MM.1S (cell line): Measurements from ENCODE around the gene FOXK1.
"Not testable (repeated sequence)": the region's sequence is repeated elsewhere in the genome, so short reads cannot be mapped to it uniquely, and the experiment has no call there.

Source experiments
- DNase-seq: peaks from one replicate; pipeline ENCODE4 v3.0.0-alpha.2; 2015
- H2AFZ ChIP-seq: fragments of 300-600 bp; sonication (generic); 2 replicates; pipeline ENCODE4 v1.6.0; 2016; ENCODE audit warnings: antibody characterized with exemption, low read length
- H3F3A ChIP-seq: fragments of 300-600 bp; sonication (generic); 2 replicates; pipeline ENCODE4 v1.6.1; 2016; ENCODE audit warnings: mild to moderate bottlenecking, antibody characterized with exemption, low read length, moderate library complexity, mixed read lengths; ENCODE audit not compliant: insufficient read depth
- H3K27ac ChIP-seq: fragments of 300-600 bp; sonication (generic); 2 replicates; pipeline ENCODE4 v1.5.1; 2016; ENCODE audit warnings: mild to moderate bottlenecking, low read length
- H3K27me3 ChIP-seq: fragments of 300-600 bp; sonication (generic); replicated peaks from 2 replicates; pipeline ENCODE4 v1.6.0; 2016; ENCODE audit warnings: low read length; ENCODE audit not compliant: insufficient read depth
- H3K36me3 ChIP-seq: fragments of 300-600 bp; sonication (generic); replicated peaks from 2 replicates; pipeline ENCODE4 v1.6.1; 2016; ENCODE audit warnings: mild to moderate bottlenecking, low read length, mixed read lengths; ENCODE audit not compliant: insufficient read depth
- H3K4me1 ChIP-seq: fragments of 300-600 bp; sonication (generic); 2 replicates; pipeline ENCODE4 v1.6.1; 2016; ENCODE audit warnings: low read length, mixed read lengths
- H3K4me2 ChIP-seq: fragments of 300-600 bp; sonication (generic); 2 replicates; pipeline ENCODE4 v1.6.0; 2016; ENCODE audit warnings: low read depth, low read length
- H3K4me3 ChIP-seq: fragments of 300-600 bp; sonication (generic); 2 replicates; pipeline ENCODE4 v1.5.1; 2016; ENCODE audit warnings: low read length, mixed read lengths
- H3K79me2 ChIP-seq: fragments of 300-600 bp; sonication (generic); 2 replicates; pipeline ENCODE4 v1.6.1; 2016; ENCODE audit warnings: mixed run types, low read length, mixed read lengths
- H3K9ac ChIP-seq: fragments of 300-600 bp; sonication (generic); 2 replicates; pipeline ENCODE4 v1.6.1; 2016; ENCODE audit warnings: low read length, mixed read lengths
- H3K9me2 ChIP-seq: fragments of 300-600 bp; sonication (generic); replicated peaks from 2 replicates; pipeline ENCODE4 v1.6.1; 2016; ENCODE audit warnings: mild to moderate bottlenecking, low read length, mixed read lengths; ENCODE audit not compliant: insufficient read depth
- H3K9me3 ChIP-seq: fragments of 300-600 bp; sonication (generic); replicated peaks from 2 replicates; pipeline ENCODE4 v1.6.1; 2016; ENCODE audit warnings: mild to moderate bottlenecking, low read length, mixed read lengths; ENCODE audit not compliant: insufficient read depth
- H4K20me1 ChIP-seq: fragments of 300-600 bp; sonication (generic); 2 replicates; pipeline ENCODE4 v1.6.1; 2016; ENCODE audit warnings: mild to moderate bottlenecking, low read length, moderate library complexity, mixed read lengths; ENCODE audit not compliant: insufficient read depth
- EZH2 ChIP-seq: fragments of 300-600 bp; sonication (generic); optimal IDR thresholded peaks from 2 replicates; pipeline ENCODE3; 2017; ENCODE audit warnings: low read depth, mild to moderate bottlenecking, antibody characterized with exemption, low read length, mixed read lengths
- EZH2phosphoT487 ChIP-seq: fragments of 300-600 bp; sonication (generic); IDR thresholded peaks from 2 replicates; pipeline ENCODE4 v1.6.1; 2018; ENCODE audit warnings: antibody characterized with exemption, low read length
- TF ChIP-seq, protein P1 (sequence below): fragments of 300-600 bp; sonication (generic); IDR thresholded peaks from 2 replicates; pipeline ENCODE4 v1.5.1; 2016; ENCODE audit warnings: antibody characterized with exemption, low read length, mixed read lengths

The FOXK1 gene

DNA sequence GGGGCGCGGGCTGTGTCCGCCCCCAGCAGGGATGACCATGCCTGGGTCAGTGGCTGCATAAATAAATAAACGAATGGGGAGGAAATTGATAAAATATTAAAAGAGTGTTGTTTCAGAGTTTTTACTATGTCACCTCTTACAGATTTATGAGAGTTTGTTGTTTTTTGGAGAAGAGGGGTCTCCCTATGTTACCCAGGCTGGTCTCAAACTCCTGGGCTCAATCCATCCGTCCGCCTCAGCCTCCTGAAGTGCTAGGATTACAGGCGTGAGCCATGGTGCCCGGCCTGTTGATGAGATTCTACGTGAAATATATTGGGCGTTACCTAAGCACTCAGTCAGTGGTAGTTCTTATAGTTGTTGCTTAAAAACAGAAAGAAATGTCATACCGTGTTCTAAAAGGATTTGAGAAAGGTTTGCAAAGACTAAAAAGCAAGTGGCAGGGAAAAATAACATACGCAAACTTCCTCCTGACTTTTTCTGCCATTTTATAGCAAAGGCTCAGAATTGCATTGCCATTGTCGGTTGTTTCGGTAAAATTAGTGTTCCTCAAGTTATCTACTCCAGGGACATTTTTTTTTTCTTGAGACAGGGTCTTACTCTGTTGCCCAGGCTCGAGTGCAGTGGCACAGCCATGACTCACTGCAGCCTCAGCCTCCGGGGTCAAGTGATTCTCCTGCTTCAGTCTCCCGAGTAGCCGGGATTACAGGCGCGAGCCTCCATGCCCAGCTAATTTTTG is 39.5 kb upstream of the FOXK1 start:
- peak overlapping the region; percentile 85 for H3K4me2 ChIP-seq
- TF ChIP-seq EZH2 (no peak), EZH2phosphoT487 (no peak)
- TF ChIP-seq, protein P1, sequence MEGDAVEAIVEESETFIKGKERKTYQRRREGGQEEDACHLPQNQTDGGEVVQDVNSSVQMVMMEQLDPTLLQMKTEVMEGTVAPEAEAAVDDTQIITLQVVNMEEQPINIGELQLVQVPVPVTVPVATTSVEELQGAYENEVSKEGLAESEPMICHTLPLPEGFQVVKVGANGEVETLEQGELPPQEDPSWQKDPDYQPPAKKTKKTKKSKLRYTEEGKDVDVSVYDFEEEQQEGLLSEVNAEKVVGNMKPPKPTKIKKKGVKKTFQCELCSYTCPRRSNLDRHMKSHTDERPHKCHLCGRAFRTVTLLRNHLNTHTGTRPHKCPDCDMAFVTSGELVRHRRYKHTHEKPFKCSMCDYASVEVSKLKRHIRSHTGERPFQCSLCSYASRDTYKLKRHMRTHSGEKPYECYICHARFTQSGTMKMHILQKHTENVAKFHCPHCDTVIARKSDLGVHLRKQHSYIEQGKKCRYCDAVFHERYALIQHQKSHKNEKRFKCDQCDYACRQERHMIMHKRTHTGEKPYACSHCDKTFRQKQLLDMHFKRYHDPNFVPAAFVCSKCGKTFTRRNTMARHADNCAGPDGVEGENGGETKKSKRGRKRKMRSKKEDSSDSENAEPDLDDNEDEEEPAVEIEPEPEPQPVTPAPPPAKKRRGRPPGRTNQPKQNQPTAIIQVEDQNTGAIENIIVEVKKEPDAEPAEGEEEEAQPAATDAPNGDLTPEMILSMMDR, result no peak
- peak overlapping the region; percentile 67 for H3K4me3 ChIP-seq
- H3K36me3 ChIP-seq, result no peaks in the 10 kb centered on the region
- peaks cover 4% of the 10 kb centered on the region; the same call in 1 of the 2 replicates for H3F3A ChIP-seq
- no peak for DNase-seq
- H3K27ac ChIP-seq, result no peak overlapping the region
- H3K4me1 ChIP-seq, result peaks cover 11% of the 10 kb centered on the region
- H4K20me1 ChIP-seq, result no peaks in the 10 kb centered on the region
- no peaks in the 10 kb centered on the region for H3K79me2 ChIP-seq
- H3K27me3 ChIP-seq, result no peaks in the 10 kb centered on the region; the same call in 1 of the 2 replicates
- peak overlapping the region; percentile 97 for H2AFZ ChIP-seq
- H3K9me2 ChIP-seq, result no peaks in the 10 kb centered on the region
- no peaks in the 10 kb centered on the region for H3K9me3 ChIP-seq
- peak overlapping the region; percentile 42 for H3K9ac ChIP-seq

GRCh38 chr7:4643204-4643471 is 39.0 kb upstream of the FOXK1 start:
- H3K4me2 ChIP-seq, H3K9me3 ChIP-seq, H3K27me3 ChIP-seq, H3F3A ChIP-seq, H2AFZ ChIP-seq, H3K36me3 ChIP-seq, H3K27ac ChIP-seq, H3K9ac ChIP-seq, DNase-seq, H4K20me1 ChIP-seq, H3K4me3 ChIP-seq, H3K79me2 ChIP-seq, H3K9me2 ChIP-seq: not testable (repeated sequence)
- peaks cover 11% of the 10 kb centered on the region for H3K4me1 ChIP-seq

- no peak for DNase-seq
- H3K4me1 ChIP-seq, result 0 out of 2 replicates have a peak, but pooled peaks cover 6% of the 10 kb centered on the region
- H4K20me1 ChIP-seq, result no peaks in the 10 kb centered on the region
- no peaks in the 10 kb centered on the region for H3K9me2 ChIP-seq
- H3F3A ChIP-seq, result no peaks in the 10 kb centered on the region
- H3K27ac ChIP-seq, result no peak overlapping the region
- no peak overlapping the region for H3K4me2 ChIP-seq
- H3K27me3 ChIP-seq, result no peaks in the 10 kb centered on the region; the same call in 1 of the 2 replicates
- no peak overlapping the region for H3K4me3 ChIP-seq
- no peaks in the 10 kb centered on the region for H3K36me3 ChIP-seq
- TF ChIP-seq EZH2 (no peak), EZH2phosphoT487 (no peak)
- TF ChIP-seq, protein P1, result no peak
- H3K9me3 ChIP-seq, result no peaks in the 10 kb centered on the region
- no peak overlapping the region for H2AFZ ChIP-seq
- H3K79me2 ChIP-seq, result no peaks in the 10 kb centered on the region
- H3K9ac ChIP-seq, result no peak overlapping the region
Measured at GRCh38 chr7:4645246-4645645, 36.8 kb upstream of the FOXK1 start.

DNA sequence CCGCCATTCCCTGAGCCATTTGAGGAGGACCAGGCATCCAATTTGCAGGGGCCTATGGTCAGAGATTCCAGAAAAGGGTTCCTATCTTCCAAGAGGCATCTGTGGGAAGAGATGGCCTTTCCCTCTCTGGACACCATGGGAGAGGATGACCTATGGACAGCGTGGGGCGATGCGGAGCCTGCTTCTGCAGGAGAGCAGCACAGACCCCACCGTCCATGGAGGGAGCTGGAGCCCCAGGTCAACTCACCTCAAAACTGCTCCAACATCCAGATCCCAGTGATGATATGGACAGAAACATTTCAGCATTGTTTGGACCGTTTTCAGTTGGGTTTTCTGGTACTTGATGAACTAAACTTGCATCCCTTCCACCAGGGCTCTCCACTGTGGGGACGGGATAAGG is 34.0 kb upstream of the FOXK1 start:
- no peak for DNase-seq
- H2AFZ ChIP-seq, result no peak overlapping the region
- H3K79me2 ChIP-seq, result no peaks in the 10 kb centered on the region
- H3K27me3 ChIP-seq, result no peaks in the 10 kb centered on the region; the same call in 1 of the 2 replicates
- H3K36me3 ChIP-seq, result no peaks in the 10 kb centered on the region
- no peak overlapping the region for H3K27ac ChIP-seq
- no peaks in the 10 kb centered on the region for H3K9me3 ChIP-seq
- no peak overlapping the region for H3K4me2 ChIP-seq
- no peaks in the 10 kb centered on the region for H4K20me1 ChIP-seq
- no peak overlapping the region for H3K4me3 ChIP-seq
- H3K4me1 ChIP-seq, result no peaks in the 10 kb centered on the region
- H3K9me2 ChIP-seq, result no peaks in the 10 kb centered on the region
- H3K9ac ChIP-seq, result no peak overlapping the region
- H3F3A ChIP-seq, result no peaks in the 10 kb centered on the region
- TF ChIP-seq, protein P1, result no peak
- TF ChIP-seq EZH2 (no peak), EZH2phosphoT487 (no peak)
